Nephron progenitor cell (in vitro differentiated cells): ENCODE data around the gene MMD.
A peak's percentile ranks its signal among the peaks of the same experiment; 100 is the strongest.
"Not testable (repeated sequence)": the region's sequence is repeated elsewhere in the genome, so short reads cannot be mapped to it uniquely, and the experiment has no call there.

Experiments
- DNase-seq: peaks from one replicate; pipeline ENCODE4 v3.0.0; 2021
- H3K27ac Mint-ChIP-seq: 2 replicates; pipeline ENCODE4 v1.8.0; 2021; ENCODE audit warnings: mild to moderate bottlenecking, moderate library complexity, mixed read lengths
- H3K27me3 Mint-ChIP-seq: 2 replicates; pipeline ENCODE4 v1.8.0; 2021; ENCODE audit warnings: mild to moderate bottlenecking, low read depth, mixed read lengths; ENCODE audit not compliant: poor library complexity
- H3K36me3 Mint-ChIP-seq: 2 replicates; pipeline ENCODE4 v1.8.0; 2021; ENCODE audit warnings: low read depth, mixed read lengths
- H3K4me1 Mint-ChIP-seq: 2 replicates; pipeline ENCODE4 v1.8.0; 2021; ENCODE audit warnings: mixed read lengths
- H3K4me3 Mint-ChIP-seq: 2 replicates; pipeline ENCODE4 v1.8.0; 2021; ENCODE audit warnings: mild to moderate bottlenecking, moderate library complexity, mixed read lengths
- H3K9me3 Mint-ChIP-seq: 2 replicates; pipeline ENCODE4 v1.8.0; 2021; ENCODE audit warnings: mild to moderate bottlenecking, moderate library complexity, mixed read lengths
- CTCF ChIP-seq: fragments of 200-600 bp; sonication (generic); IDR thresholded peaks from 2 replicates; pipeline ENCODE4 v1.5.0; 2021; ENCODE audit warnings: antibody characterized with exemption

MMD gene

DNA sequence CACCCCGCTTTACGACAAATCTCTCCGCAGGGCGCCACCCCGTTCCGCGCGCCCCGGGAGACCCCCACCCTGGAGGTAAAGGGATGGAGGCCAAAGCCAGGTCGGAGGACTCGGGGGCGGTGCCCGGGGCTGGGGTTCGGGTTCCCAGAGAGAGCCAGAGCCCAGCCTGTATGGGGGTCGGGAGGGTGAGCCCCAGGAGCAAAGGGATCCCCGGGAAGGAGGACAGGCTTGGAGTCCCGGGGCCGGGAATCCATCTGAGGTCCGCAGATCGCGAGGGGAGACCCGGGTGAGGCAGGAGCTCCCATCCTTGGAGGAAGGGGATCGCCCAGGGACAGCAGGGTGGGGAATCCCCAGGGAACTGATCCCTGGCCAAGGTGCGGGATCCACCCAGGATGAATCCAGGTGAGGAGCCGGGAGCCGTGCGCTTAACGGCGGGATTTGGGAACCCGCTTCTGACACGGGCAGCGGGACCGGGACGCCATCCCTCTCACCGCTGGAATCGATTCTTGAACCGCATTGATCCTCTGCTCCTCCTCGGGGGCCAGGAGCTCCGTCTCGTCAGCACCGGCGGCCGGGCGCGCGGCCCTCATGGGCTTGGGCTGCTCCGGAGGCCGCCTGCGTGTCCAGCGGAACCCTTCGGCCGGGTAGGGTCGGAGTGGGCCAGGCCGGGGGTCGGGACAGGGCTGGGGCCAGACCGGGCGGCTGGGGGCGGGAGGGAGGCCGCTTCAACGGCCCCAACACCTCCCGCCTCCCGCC, at the start of gene MMD:
MMD (minus strand) TSS at position 657 of the 756 bp plus-strand sequence; CDS start at position 517, 140 bp downstream.
- peaks cover 35% of the 10 kb centered on the region for H3K36me3 Mint-ChIP-seq
- H3K9me3 Mint-ChIP-seq: peaks cover 29% of the 10 kb centered on the region
- peaks cover 27% of the 10 kb centered on the region for H3K4me1 Mint-ChIP-seq
- H3K4me3 Mint-ChIP-seq: peak within 1 kb of the TSS; percentile 91
- H3K27ac Mint-ChIP-seq: peak within 1 kb of the TSS; percentile 57
- peak; percentile 49 for DNase-seq
- TF ChIP-seq CTCF: no peak
- peaks cover 24% of the 10 kb centered on the region for H3K27me3 Mint-ChIP-seq

DNA sequence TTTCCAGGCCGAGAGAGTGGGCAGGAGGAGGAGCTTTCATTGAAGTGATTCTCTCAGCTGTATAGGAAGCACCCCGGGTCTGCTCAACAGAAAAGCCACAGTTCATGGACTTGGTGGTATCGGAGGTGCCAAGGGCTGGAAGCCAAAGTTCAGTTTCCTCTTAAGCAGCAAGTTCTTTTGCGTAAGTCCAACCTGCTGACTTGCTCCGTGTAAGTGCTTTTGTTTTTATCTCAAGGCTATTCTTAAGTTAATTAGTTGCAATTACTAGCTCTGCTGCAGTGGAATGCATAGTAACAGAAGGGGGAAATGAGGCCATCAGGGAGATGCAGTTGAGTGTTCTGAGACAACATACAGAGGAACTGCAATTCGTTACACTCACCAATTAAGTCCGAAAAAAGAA, 45.0 kb upstream of the MMD start:
- H3K36me3 Mint-ChIP-seq: peaks cover 10% of the 10 kb centered on the region
- no peak for TF ChIP-seq CTCF
- peaks cover 5% of the 10 kb centered on the region for H3K4me1 Mint-ChIP-seq
- H3K4me3 Mint-ChIP-seq: no peak overlapping the region
- peaks cover 25% of the 10 kb centered on the region for H3K9me3 Mint-ChIP-seq
- no peak overlapping the region for H3K27ac Mint-ChIP-seq
- peaks cover 4% of the 10 kb centered on the region for H3K27me3 Mint-ChIP-seq
- no peak for DNase-seq

GRCh38 chr17:55465771-55466170, 44.1 kb upstream of the MMD start:
- H3K4me1 Mint-ChIP-seq, H3K4me3 Mint-ChIP-seq, H3K27me3 Mint-ChIP-seq, H3K36me3 Mint-ChIP-seq, H3K27ac Mint-ChIP-seq, DNase-seq: not testable (repeated sequence)
- peaks cover 25% of the 10 kb centered on the region for H3K9me3 Mint-ChIP-seq

GRCh38 chr17:55463600-55463999, 42.0 kb upstream of the MMD start:
- H3K4me1 Mint-ChIP-seq: peaks cover 5% of the 10 kb centered on the region
- peaks cover 4% of the 10 kb centered on the region for H3K27me3 Mint-ChIP-seq
- no peak overlapping the region for H3K27ac Mint-ChIP-seq
- TF ChIP-seq CTCF: no peak
- H3K36me3 Mint-ChIP-seq: peaks cover 8% of the 10 kb centered on the region
- no peak overlapping the region for H3K4me3 Mint-ChIP-seq
- peaks cover 16% of the 10 kb centered on the region for H3K9me3 Mint-ChIP-seq
- no peak for DNase-seq

GRCh38 chr17:55462711-55463110, 41.1 kb upstream of the MMD start:
- no peak for TF ChIP-seq CTCF

DNA sequence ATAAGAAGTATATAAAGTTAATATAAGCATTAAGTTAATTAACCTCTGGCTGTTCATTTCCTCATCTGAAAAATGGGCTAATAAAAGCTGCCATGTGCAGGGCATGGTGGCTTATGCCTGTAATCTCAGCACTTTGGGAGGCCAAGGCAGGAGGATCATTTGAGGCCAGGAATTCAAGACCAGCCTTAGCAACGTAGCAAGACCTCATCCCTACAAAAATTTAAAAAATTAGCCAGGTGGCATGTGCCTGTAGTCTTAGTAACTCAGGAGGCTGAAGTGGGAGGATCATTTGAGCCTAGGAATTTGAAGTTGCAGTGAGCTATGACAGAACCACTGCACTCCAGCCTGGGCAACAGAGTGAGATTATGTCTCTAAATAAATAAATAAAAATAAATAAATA, 40.6 kb upstream of the MMD start:
- Mint-ChIP-seq H3K4me1 (peaks cover 5% of the 10 kb centered on the region), H3K27ac (no peak overlapping the region), H3K9me3 (peaks cover 5% of the 10 kb centered on the region), H3K36me3 (no peaks in the 10 kb centered on the region), H3K27me3 (peaks cover 4% of the 10 kb centered on the region), H3K4me3 (no peak overlapping the region)
- DNase-seq: no peak
- TF ChIP-seq CTCF: no peak

More at GRCh38 chr17:55462711-55463110, 41.1 kb upstream of the MMD start:
- Mint-ChIP-seq H3K4me1 (peaks cover 5% of the 10 kb centered on the region), H3K4me3 (no peak overlapping the region), H3K27me3 (peaks cover 4% of the 10 kb centered on the region), H3K9me3 (peaks cover 7% of the 10 kb centered on the region), H3K27ac (no peak overlapping the region), H3K36me3 (no peaks in the 10 kb centered on the region)
- DNase-seq: no peak
